ENCODE measurements around the gene POLQ. TPM values are rescaled to one million over a fixed set of nuclear protein-coding genes. Genes with fewer than 3 reads are reported as not detected.
A peak's percentile ranks its signal among the peaks of the same experiment; 100 is the strongest.

POLQ gene
- total and polyA plus RNA-seq, 2 of the 8 experiments (the other 6 are each of a cell fraction or from before 2014, with no cell fraction given): 3.6 to 15.3 TPM

GRCh38 chr3:121418182-121418581, 127.6 kb downstream of the POLQ start:
- H3K4me3 ChIP-seq (ENCODE audit: extremely low read depth in 1 of 4, insufficient read depth in 2 of 4, low read depth in 3 of 4, low read length in 4 of 4): no peak overlapping the region
- no peak overlapping the region for H4K91ac ChIP-seq (replicated peaks; ENCODE audit: insufficient read length, low read length)
- H3K27me3 ChIP-seq (replicated peaks in 1 of 4; ENCODE audit: control insufficient read depth in 3 of 4, extremely low read depth in 1 of 4, insufficient read depth in 3 of 4, low read length in 3 of 4): no peaks in the 10 kb centered on the region
- H3K23ac ChIP-seq (ENCODE audit: insufficient read length): no peak overlapping the region
- H3K27ac ChIP-seq (ENCODE audit: low read depth, low read length): no peak overlapping the region
- DNase-seq (ENCODE audit: low read depth in 1 of 2, low spot score in 2 of 2) (no peak), FAIRE-seq (no peak)
- H3K79me1 ChIP-seq (ENCODE audit: low read depth, low read length): no peaks in the 10 kb centered on the region
- ChIA-PET POLR2A (ENCODE audit: partially characterized antibody) (no interaction called here), CTCF (ENCODE audit: partially characterized antibody) (interaction anchor here (1.2 kb wide), 1 partner anchor 15 kb away, joined by 4 read pairs; no protein-coding TSS in a partner anchor)
- 91% methylated on average over 6 of the region's 6 CpGs; no CpG with 5 or more reads in 1 of the 2 experiments for WGBS, 2 experiments (ENCODE audit: extremely low coverage in 1 of 2, insufficient coverage in 1 of 2, insufficient read length in 1 of 2, insufficient replicate concordance in 2 of 2, low coverage in 1 of 2, low lambda C conversion rate in 2 of 2, missing lambda C conversion rate in 1 of 2)
- no peak overlapping the region for H3K56ac ChIP-seq (replicated peaks; ENCODE audit: insufficient read length, low read depth, low read length)
- H2BK5ac ChIP-seq (ENCODE audit: low read depth, low read length): no peak overlapping the region
- no peak overlapping the region for H3K18ac ChIP-seq (ENCODE audit: extremely low read depth, low read length)
- TF ChIP-seq CEBPB (IDR thresholded peaks at IDR 0.05; ENCODE audit: low read depth, low read length): peak; percentile 95
- TF ChIP-seq TCF12 (IDR thresholded peaks at IDR 0.05; ENCODE audit: low read depth, low read length): no peak
- no peak for TF ChIP-seq NANOG (IDR thresholded peaks at IDR 0.05; ENCODE audit: insufficient read depth, low read depth, low read length, poor library complexity, severe bottlenecking)
- TF ChIP-seq BACH1 (IDR thresholded peaks at IDR 0.05; ENCODE audit: low read length): no peak
- H4K20me1 ChIP-seq (replicated peaks in 1 of 2; ENCODE audit: control insufficient read depth in 1 of 2, insufficient read depth in 2 of 2, low read length in 2 of 2): peaks cover 0 to 1% of the 10 kb centered on the region in 2 experiments
- no peaks in the 10 kb centered on the region for H3K9me3 ChIP-seq (ENCODE audit: insufficient read depth in 2 of 2, low read depth in 1 of 2, low read length in 1 of 2)
- H2BK12ac ChIP-seq (ENCODE audit: low read depth, low read length): no peak overlapping the region
- H4K5ac ChIP-seq (ENCODE audit: insufficient read length, low read depth, low read length): no peak overlapping the region
- no peaks in the 10 kb centered on the region; the same call in 1 of the 2 replicates for H3K23me2 ChIP-seq (ENCODE audit: low read depth, low read length)
- no peak overlapping the region for H2AK5ac ChIP-seq (ENCODE audit: low read depth, low read length)
- no peak overlapping the region for H3K4ac ChIP-seq (replicated peaks; ENCODE audit: insufficient read length, low read depth, low read length)
- no peak overlapping the region for H2BK20ac ChIP-seq (ENCODE audit: low read length)
- no peak overlapping the region for H2BK15ac ChIP-seq (ENCODE audit: low read length)
- no peak overlapping the region for H2BK120ac ChIP-seq (replicated peaks; ENCODE audit: low read depth, low read length)
- H3K79me2 ChIP-seq (ENCODE audit: control insufficient read depth in 1 of 2, insufficient read depth in 2 of 2, low read length in 2 of 2): no peaks in the 10 kb centered on the region
- H3K14ac ChIP-seq (ENCODE audit: insufficient read length): no peak overlapping the region
- no peaks in the 10 kb centered on the region for H3K36me3 ChIP-seq (ENCODE audit: control insufficient read depth in 2 of 4, insufficient read depth in 4 of 4, low read length in 3 of 4)
- H2AFZ ChIP-seq (ENCODE audit: low read length): no peak overlapping the region
- no peak overlapping the region for H3K4me2 ChIP-seq (ENCODE audit: insufficient read depth in 1 of 2, low read depth in 2 of 2, low read length in 2 of 2)
- no peaks in the 10 kb centered on the region for H3K4me1 ChIP-seq (replicated peaks in 1 of 4; ENCODE audit: control insufficient read depth in 3 of 4, insufficient read depth in 4 of 4, low read length in 3 of 4)
- H4K8ac ChIP-seq (ENCODE audit: extremely low read depth, insufficient read depth, low read length): no peak overlapping the region
- H3K9ac ChIP-seq (replicated peaks in 1 of 4; ENCODE audit: extremely low read depth in 1 of 4, low read depth in 3 of 4, low read length in 3 of 4): no peak overlapping the region
